Uterus (tissue), 4 donors: ENCODE data around the gene PTGER1. TPM values are rescaled to one million over a fixed set of nuclear protein-coding genes. Genes with fewer than 3 reads are reported as not detected.
"Not testable (repeated sequence)": the region's sequence is repeated elsewhere in the genome, so short reads cannot be mapped to it uniquely, and the experiment has no call there.

Experiments
- DNase-seq, 2 donors: peaks; one replicate each; pipeline ENCODE4 v3.0.0-alpha.2; 2019 to 2020
- H3K27ac ChIP-seq, 2 donors: fragments of 200-600 bp; sonication (generic); 1 replicate in 1 of 2; 2 replicates in 1 of 2; pipeline ENCODE4 v1.5.1; 2016 to 2018
- H3K27me3 ChIP-seq, 2 donors: fragments of 200-600 bp; sonication (generic); one replicate each; pipeline ENCODE4 v1.5.1; 2018 to 2019; ENCODE audit warnings: control low read depth in 1 of 2
- H3K36me3 ChIP-seq, 2 donors: fragments of 200-600 bp; sonication (generic); one replicate each; pipeline ENCODE4 v1.5.1; 2019; ENCODE audit warnings: control low read depth in 1 of 2
- H3K4me1 ChIP-seq, 2 donors: fragments of 200-600 bp; sonication (generic); one replicate each; pipeline ENCODE4 v1.5.1; 2018 to 2019; ENCODE audit warnings: control low read depth in 1 of 2
- H3K4me3 ChIP-seq, 2 donors: fragments of 200-600 bp; sonication (generic); 1 replicate in 1 of 2; 2 replicates in 1 of 2; pipeline ENCODE4 v1.5.1; 2018 to 2019; ENCODE audit warnings: mild to moderate bottlenecking in 1 of 2
- H3K9me3 ChIP-seq, 2 donors: fragments of 200-600 bp; sonication (generic); one replicate each; pipeline ENCODE4 v1.5.1; 2019; ENCODE audit warnings: control low read depth in 1 of 2
- CTCF ChIP-seq, 4 experiments: fragments of 200-600 bp in 2 of 4; fragments of 450-650 bp in 2 of 4; sonication (generic) in 2 of 4; IDR thresholded peaks; one replicate each; pipeline ENCODE4 v1.5.1; 2016 to 2019; ENCODE audit warnings: antibody characterized with exemption in 4 of 4, mild to moderate bottlenecking in 2 of 4, moderate library complexity in 1 of 4
- POLR2A ChIP-seq, 2 donors: fragments of 450-650 bp; IDR thresholded peaks; one replicate each; pipeline ENCODE4 v1.6.1; 2016; ENCODE audit warnings: antibody characterized with exemption in 2 of 2, mild to moderate bottlenecking in 1 of 2, moderate library complexity in 1 of 2
- intact Hi-C: fragments of 100-400 bp; cut with DNase I; formaldehyde crosslinking; loops from one replicate; pipeline ENCODE4 v1.15.1; 2023; ENCODE audit warnings: low total_unique reads
- total RNA-seq, 4 donors: library from RNA; depleted of rRNA in 3 of 4; stranded (reverse); fragments of >200 nt in 3 of 4; gene quantifications; one replicate each; pipeline versions ENCODE4 v1.1.0 to v1.2.4, GENCODE V29; 2014 to 2023
- donor health status: DM: yes; HTN: yes; CAD: no.

Gene PTGER1
- total RNA-seq, 4 donors from 2014 or later, result 0.30 to 1.2 TPM; not detected in 2

GRCh38 chr19:14470031-14470876 is 4.9 kb downstream of the PTGER1 start:
- intact Hi-C loops, result no loop called here
- no peak overlapping the region for H3K4me3 ChIP-seq
- no peaks in the 10 kb centered on the region for H3K36me3 ChIP-seq
- H3K27ac ChIP-seq, result no peak overlapping the region
- H3K4me1 ChIP-seq, result peaks cover 0 to 9% of the 10 kb centered on the region in 2 donors
- H3K9me3 ChIP-seq, result no peaks in the 10 kb centered on the region
- no peak for DNase-seq
- peaks cover 0 to 8% of the 10 kb centered on the region in 2 donors for H3K27me3 ChIP-seq
- TF ChIP-seq POLR2A (IDR thresholded peaks at IDR 0.05) (no peak), CTCF (IDR thresholded peaks at IDR 0.05) (no peak)

GRCh38 chr19:14467816-14468215 is 7.3 kb downstream of the PTGER1 start:
- no peak overlapping the region for H3K4me3 ChIP-seq
- peaks cover 0 to 8% of the 10 kb centered on the region in 2 donors for H3K4me1 ChIP-seq
- no peak overlapping the region for H3K27ac ChIP-seq
- no peaks in the 10 kb centered on the region for H3K9me3 ChIP-seq
- no peaks in the 10 kb centered on the region for H3K36me3 ChIP-seq
- intact Hi-C loops, result no loop called here
- TF ChIP-seq CTCF (IDR thresholded peaks at IDR 0.05) (no peak), POLR2A (IDR thresholded peaks at IDR 0.05) (no peak)
- DNase-seq, result no peak
- H3K27me3 ChIP-seq, result peaks cover 0 to 3% of the 10 kb centered on the region in 2 donors

GRCh38 chr19:14467391-14467790 is 7.8 kb downstream of the PTGER1 start:
- Histone ChIP-seq H3K27me3 (peaks cover 0 to under 1% of the 10 kb centered on the region in 2 donors), H3K4me1 (peaks cover 0 to 5% of the 10 kb centered on the region in 2 donors), H3K27ac (no peak overlapping the region), H3K4me3 (no peak overlapping the region), H3K9me3 (no peaks in the 10 kb centered on the region), H3K36me3 (no peaks in the 10 kb centered on the region)
- intact Hi-C loops, result no loop called here
- no peak for DNase-seq
- TF ChIP-seq POLR2A (IDR thresholded peaks at IDR 0.05) (no peak), CTCF (IDR thresholded peaks at IDR 0.05) (no peak)

GRCh38 chr19:14463747-14464146 is 11.4 kb downstream of the PTGER1 start:
- Histone ChIP-seq H3K27me3 (no peaks in the 10 kb centered on the region), H3K27ac (no peak overlapping the region), H3K4me3 (no peak overlapping the region), H3K9me3 (no peaks in the 10 kb centered on the region), H3K4me1 (no peaks in the 10 kb centered on the region), H3K36me3 (no peaks in the 10 kb centered on the region)
- TF ChIP-seq CTCF (IDR thresholded peaks at IDR 0.05) (no peak), POLR2A (IDR thresholded peaks at IDR 0.05) (no peak)
- no peak for DNase-seq
- intact Hi-C loops, result no loop called here

- H3K36me3 ChIP-seq, H3K27ac ChIP-seq, DNase-seq, intact Hi-C loops, H3K4me1 ChIP-seq, H3K9me3 ChIP-seq, H3K4me3 ChIP-seq, H3K27me3 ChIP-seq: not testable (repeated sequence)
Observed at GRCh38 chr19:14462401-14462800, 12.8 kb downstream of the PTGER1 start.
